Thoracic aorta (tissue), 2 donors: ENCODE data around the gene SOWAHC. TPM values are rescaled to one million over a fixed set of nuclear protein-coding genes. Genes with fewer than 3 reads are reported as not detected.
"Not testable (repeated sequence)": the region's sequence is repeated elsewhere in the genome, so short reads cannot be mapped to it uniquely, and the experiment has no call there.

Experiments used
- ATAC-seq: fragments of 150-250 bp; one replicate; pipeline ENCODE4 v1.8.0; 2017; ENCODE audit warnings: low read depth; ENCODE audit not compliant: insufficient number of reproducible peaks, low FRiP score
- DNase-seq: peaks from one replicate; pipeline ENCODE4 v3.0.0-alpha.2; 2020; ENCODE audit warnings: low spot score
- H3K27ac ChIP-seq, 2 donors: fragments of 200-600 bp; sonication (generic); 1 replicate in 1 of 2; 2 replicates in 1 of 2; pipeline ENCODE4 v1.5.1; 2016; ENCODE audit warnings: mild to moderate bottlenecking in 2 of 2, moderate library complexity in 2 of 2
- H3K27me3 ChIP-seq: fragments of 200-600 bp; sonication (generic); replicated peaks from 2 replicates; pipeline ENCODE4 v1.6.0; 2016; ENCODE audit warnings: mild to moderate bottlenecking; ENCODE audit not compliant: insufficient read depth
- H3K36me3 ChIP-seq: fragments of 200-600 bp; sonication (generic); one replicate; pipeline ENCODE4 v1.5.1; 2016
- H3K4me1 ChIP-seq, 2 donors: fragments of 200-600 bp; sonication (generic); 1 replicate in 1 of 2; 2 replicates in 1 of 2; pipeline versions ENCODE4 v1.5.1 to v1.6.0; 2016; ENCODE audit warnings: low read depth in 2 of 2, mild to moderate bottlenecking in 1 of 2; ENCODE audit not compliant: control insufficient read depth in 1 of 2
- H3K4me3 ChIP-seq: fragments of 200-600 bp; sonication (generic); 2 replicates; pipeline ENCODE4 v1.5.1; 2016; ENCODE audit warnings: mild to moderate bottlenecking
- H3K9me3 ChIP-seq: fragments of 200-600 bp; sonication (generic); 2 replicates; pipeline ENCODE4 v1.5.1; 2016
- total RNA-seq, 2 donors: library from RNA; depleted of rRNA; stranded (reverse); fragments of >200 nt; gene quantifications; one replicate each; pipeline versions ENCODE4 v1.1.0 to v1.2.3, GENCODE V29; 2016
- TF ChIP-seq, protein P1 (sequence below): fragments of 200-600 bp; sonication (generic); IDR thresholded peaks from one replicate; pipeline ENCODE4 v1.5.1; 2019; ENCODE audit warnings: antibody characterized with exemption

Gene SOWAHC
- total RNA-seq, result 10 to 100 TPM; 19.4 to 29.4 TPM

DNA sequence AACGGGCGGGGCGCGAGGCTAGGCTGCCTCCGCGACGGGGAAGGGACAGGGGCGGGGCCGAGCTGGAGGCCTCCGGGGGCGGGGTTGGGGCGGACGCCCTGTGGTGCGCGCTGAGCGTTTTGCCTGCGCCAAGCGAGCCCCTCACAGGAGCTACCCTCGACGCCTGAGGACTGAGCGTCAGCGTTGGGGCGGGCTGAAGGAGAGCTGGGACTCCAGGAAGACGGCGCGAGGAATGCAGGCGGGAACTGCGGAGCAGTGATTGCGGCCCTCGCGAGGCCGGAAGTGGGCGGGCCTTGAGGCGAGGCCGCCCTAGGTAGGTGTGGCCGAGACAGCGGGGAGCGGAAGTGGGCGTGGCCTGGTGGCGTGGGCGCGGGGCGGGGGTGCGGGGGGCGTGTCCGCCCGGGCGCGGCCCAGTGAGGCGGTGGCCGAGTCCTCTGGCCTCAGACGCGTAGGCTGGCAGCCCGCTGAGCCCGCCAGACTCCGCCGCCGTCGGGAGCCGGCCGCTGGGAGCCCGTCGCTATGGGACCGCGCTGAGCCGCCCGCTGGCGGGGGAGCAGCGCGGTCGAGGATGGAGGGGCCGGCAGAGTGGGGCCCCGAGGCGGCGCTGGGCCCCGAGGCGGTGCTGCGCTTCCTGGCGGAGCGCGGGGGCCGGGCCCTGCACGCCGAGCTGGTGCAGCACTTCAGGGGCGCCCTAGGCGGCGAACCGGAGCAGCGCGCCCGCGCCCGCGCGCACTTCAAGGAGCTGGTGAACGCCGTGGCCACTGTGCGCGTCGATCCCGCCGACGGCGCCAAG lies at the start of gene SOWAHC, which contains the start of gene SEPTIN10:
SOWAHC (plus strand) TSS at position 443 of the 793 bp plus-strand sequence; CDS start at position 569, 126 bp downstream.
SEPTIN10 (minus strand) TSS at position 45 of the 793 bp plus-strand sequence. CDS start 139 bp downstream, outside the sequence.
- TF ChIP-seq, protein P1, sequence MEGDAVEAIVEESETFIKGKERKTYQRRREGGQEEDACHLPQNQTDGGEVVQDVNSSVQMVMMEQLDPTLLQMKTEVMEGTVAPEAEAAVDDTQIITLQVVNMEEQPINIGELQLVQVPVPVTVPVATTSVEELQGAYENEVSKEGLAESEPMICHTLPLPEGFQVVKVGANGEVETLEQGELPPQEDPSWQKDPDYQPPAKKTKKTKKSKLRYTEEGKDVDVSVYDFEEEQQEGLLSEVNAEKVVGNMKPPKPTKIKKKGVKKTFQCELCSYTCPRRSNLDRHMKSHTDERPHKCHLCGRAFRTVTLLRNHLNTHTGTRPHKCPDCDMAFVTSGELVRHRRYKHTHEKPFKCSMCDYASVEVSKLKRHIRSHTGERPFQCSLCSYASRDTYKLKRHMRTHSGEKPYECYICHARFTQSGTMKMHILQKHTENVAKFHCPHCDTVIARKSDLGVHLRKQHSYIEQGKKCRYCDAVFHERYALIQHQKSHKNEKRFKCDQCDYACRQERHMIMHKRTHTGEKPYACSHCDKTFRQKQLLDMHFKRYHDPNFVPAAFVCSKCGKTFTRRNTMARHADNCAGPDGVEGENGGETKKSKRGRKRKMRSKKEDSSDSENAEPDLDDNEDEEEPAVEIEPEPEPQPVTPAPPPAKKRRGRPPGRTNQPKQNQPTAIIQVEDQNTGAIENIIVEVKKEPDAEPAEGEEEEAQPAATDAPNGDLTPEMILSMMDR, result no peak
- peak; percentile 89 for ATAC-seq

DNA sequence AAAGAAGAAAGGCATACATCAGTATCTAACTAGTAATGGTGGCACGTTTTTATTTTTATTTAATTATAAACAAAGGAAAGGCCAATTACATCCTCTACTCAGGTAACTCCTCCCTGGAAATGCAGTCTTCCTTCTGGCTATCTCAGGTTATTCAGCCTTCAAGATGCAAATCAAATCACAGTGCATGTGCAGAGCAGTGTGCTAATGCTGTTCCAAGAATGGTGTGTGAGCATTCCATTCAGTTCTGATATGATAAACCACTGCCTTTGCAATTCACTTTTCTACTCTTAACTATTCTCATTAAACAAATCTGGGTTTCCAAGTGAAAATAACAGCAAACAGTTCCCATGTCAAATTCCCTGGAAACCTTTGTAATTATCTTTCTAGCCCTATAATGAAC lies 38.8 kb upstream of the SOWAHC start:
- peaks cover 6% of the 10 kb centered on the region for H3K36me3 ChIP-seq
- no peaks in the 10 kb centered on the region for H3K27me3 ChIP-seq
- H3K4me1 ChIP-seq, result no peaks in the 10 kb centered on the region
- H3K9me3 ChIP-seq, result no peaks in the 10 kb centered on the region
- DNase-seq, result no peak
- ATAC-seq, result no peak
- no peak overlapping the region for H3K27ac ChIP-seq
- TF ChIP-seq, protein P1, result no peak
- no peak overlapping the region for H3K4me3 ChIP-seq

More for the DNA sequence above, at the start of gene SOWAHC, which contains the start of gene SEPTIN10:
- DNase-seq, result peak; percentile 93
- H3K27ac ChIP-seq, result peak within 1 kb of the TSS; percentile 91 to 97
- peaks cover 10 to 59% of the 10 kb centered on the region in 2 donors for H3K4me1 ChIP-seq
- no peaks in the 10 kb centered on the region for H3K27me3 ChIP-seq
- H3K36me3 ChIP-seq, result no peaks in the 10 kb centered on the region
- H3K4me3 ChIP-seq, result peak within 1 kb of the TSS; percentile 78
- H3K9me3 ChIP-seq, result no peaks in the 10 kb centered on the region

GRCh38 chr2:109577630-109578029 lies 36.5 kb upstream of the SOWAHC start:
- not testable (repeated sequence) for H3K4me3 ChIP-seq, DNase-seq, H3K4me1 ChIP-seq, H3K36me3 ChIP-seq, H3K27ac ChIP-seq, ATAC-seq, H3K9me3 ChIP-seq, H3K27me3 ChIP-seq

DNA sequence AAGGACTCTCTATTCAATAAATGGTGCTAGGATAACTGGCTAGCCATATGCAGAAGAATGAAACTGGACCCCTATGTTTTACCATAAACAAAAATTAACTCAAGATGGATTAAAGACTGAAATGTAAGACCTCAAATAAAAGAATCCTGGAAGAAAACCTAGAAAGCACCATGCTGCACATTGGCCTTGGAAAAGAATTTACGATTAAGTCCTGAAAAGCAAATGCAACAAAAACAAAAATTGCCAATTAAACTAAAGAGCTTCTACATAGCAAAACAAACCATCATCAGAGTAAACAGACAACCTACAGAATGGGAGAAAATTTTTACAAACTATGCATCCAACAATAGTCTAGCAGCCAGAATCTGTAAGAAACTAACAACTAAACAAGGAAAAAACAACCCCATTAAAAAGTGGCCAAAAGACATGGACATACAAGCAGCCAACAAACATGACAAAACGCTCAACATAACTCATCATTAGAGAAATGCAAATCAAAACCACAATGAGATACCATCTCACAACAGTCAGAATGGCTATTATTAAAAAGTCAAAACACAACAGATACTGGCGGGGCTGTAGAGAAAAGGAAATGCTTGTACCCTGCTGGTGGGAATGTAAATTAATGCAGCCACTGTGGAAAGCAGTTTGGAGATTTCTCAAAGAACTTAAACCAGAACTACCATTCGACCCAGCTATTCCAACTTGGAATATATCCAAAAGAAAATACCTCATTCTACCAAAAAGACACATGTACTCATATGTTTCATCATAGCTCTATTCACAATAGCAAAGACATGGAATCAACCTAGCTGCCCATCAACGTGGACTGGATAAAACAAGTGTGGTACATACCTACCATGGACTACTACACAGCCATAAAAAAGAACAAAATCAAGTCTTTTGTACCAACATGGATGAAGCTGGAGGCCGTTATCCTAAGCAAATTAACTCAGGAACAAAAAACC lies 31.0 kb upstream of the SOWAHC start:
- Histone ChIP-seq H3K27ac (no peak overlapping the region), H3K36me3 (peaks cover 5% of the 10 kb centered on the region), H3K27me3 (no peaks in the 10 kb centered on the region), H3K4me3 (no peak overlapping the region), H3K4me1 (peaks cover 0 to 7% of the 10 kb centered on the region in 2 donors), H3K9me3 (no peaks in the 10 kb centered on the region)
- ATAC-seq (no peak), DNase-seq (no peak)
- TF ChIP-seq, protein P1, result no peak

GRCh38 chr2:109586687-109587086 lies 27.5 kb upstream of the SOWAHC start:
- Histone ChIP-seq H3K4me3 (no peak overlapping the region), H3K27me3 (no peaks in the 10 kb centered on the region), H3K36me3 (peaks cover 5% of the 10 kb centered on the region), H3K4me1 (peaks cover 0 to 7% of the 10 kb centered on the region in 2 donors), H3K27ac (no peak overlapping the region), H3K9me3 (no peaks in the 10 kb centered on the region)
- no peak for DNase-seq
- no peak for ATAC-seq
- TF ChIP-seq, protein P1, result no peak
